HEK293T (cell line): ENCODE results near the gene FGD5.

ENCODE experiments used
- CTBP1 ChIP-seq: fragments of 450-650 bp; IDR thresholded peaks from 2 replicates; pipeline ENCODE4 v1.6.1; 2016; ENCODE audit warnings: borderline replicate concordance
- SP1 ChIP-seq: fragments of 450-650 bp; IDR thresholded peaks from 2 replicates; pipeline ENCODE4 v1.6.1; 2017
- SUZ12 ChIP-seq: fragments of 450-650 bp; IDR thresholded peaks from 2 replicates; pipeline ENCODE4 v1.6.1; 2016; ENCODE audit warnings: mild to moderate bottlenecking
- TARDBP ChIP-seq: fragments of 450-650 bp; IDR thresholded peaks from 2 replicates; pipeline ENCODE4 v1.6.1; 2016

GRCh38 chr3:14906355-14906971 lies 87.7 kb downstream of the FGD5 start:
- TF ChIP-seq SUZ12 (no peak), CTBP1 (no peak), SP1 (no peak), TARDBP (no peak)
